Right lobe of liver (tissue), 6 donors: ENCODE data around the gene CNTNAP4. TPM values are rescaled to one million over a fixed set of nuclear protein-coding genes. Genes with fewer than 3 reads are reported as not detected.

ENCODE experiments used
- ATAC-seq, 4 donors: fragments of 200-7000 bp; cut with Tn5 transposase; one replicate each; pipeline ENCODE4 v1.9.1; 2020; ENCODE audit warnings: mild to moderate bottlenecking in 4 of 4, moderate library complexity in 4 of 4
- DNase-seq, 3 donors: peaks; one replicate each; pipeline ENCODE4 v3.0.0-alpha.2; 2020
- H3K27ac ChIP-seq, 3 donors: fragments of 200-600 bp; one replicate each; pipeline ENCODE4 v1.8.0; 2022
- H3K27me3 ChIP-seq, 2 donors: fragments of 200-600 bp; one replicate each; pipeline ENCODE4 v1.8.0; 2022
- H3K36me3 ChIP-seq, 4 donors: fragments of 200-600 bp; sonication (generic) in 1 of 4; one replicate each; pipeline versions ENCODE4 v1.5.1 to v1.8.0; 2017 to 2022; ENCODE audit warnings: control low read depth in 1 of 4
- H3K4me1 ChIP-seq, 4 donors: fragments of 200-600 bp; sonication (generic) in 1 of 4; one replicate each; pipeline versions ENCODE4 v1.5.1 to v1.8.0; 2017 to 2022; ENCODE audit warnings: control low read depth in 1 of 4
- H3K4me3 ChIP-seq, 3 donors: fragments of 200-600 bp; one replicate each; pipeline ENCODE4 v1.8.0; 2022
- H3K9me3 ChIP-seq, 4 donors: fragments of 200-600 bp; sonication (generic) in 1 of 4; one replicate each; pipeline versions ENCODE4 v1.5.1 to v1.8.0; 2017 to 2022; ENCODE audit warnings: control low read depth in 1 of 4
- CTCF ChIP-seq, 4 donors: fragments of 200-600 bp in 3 of 4; fragments of 450-650 bp in 1 of 4; IDR thresholded peaks; one replicate each; pipeline versions ENCODE4 v1.5.1 to v1.8.0; 2016 to 2022; ENCODE audit warnings: antibody characterized with exemption in 4 of 4, mild to moderate bottlenecking in 2 of 4
- POLR2A ChIP-seq: fragments of 450-650 bp; IDR thresholded peaks from one replicate; pipeline ENCODE4 v1.6.1; 2017; ENCODE audit warnings: antibody characterized with exemption, mild to moderate bottlenecking
- whole genome bisulfite sequencing: methylation state at CpG from one replicate; pipeline ENCODE4 v1.1.6; 2018; ENCODE audit warnings: low coverage, low lambda C conversion rate; ENCODE audit not compliant: insufficient coverage; ENCODE audit errors: missing lambda C conversion rate; 5-methylcytosine and 5-hydroxymethylcytosine counted together
- intact Hi-C, 2 donors: fragments of 100-400 bp; cut with DNase I; formaldehyde crosslinking; loops; one replicate each; pipeline versions ENCODE4 v1.11.2 to v1.14.1; 2022
- total RNA-seq, 6 experiments: library from RNA; depleted of rRNA in 2 of 6; stranded (reverse); fragments of >200 nt in 2 of 6; fragmentation: NEBNext Ultra II Directional in 3 of 6; extraction: Animal tissue kit (Norgen Biotek cat#: 25700) in 3 of 6; gene quantifications; one replicate each; pipeline versions ENCODE4 v1.1.0 to v1.2.4, GENCODE V29; 2016 to 2023
- donor health status: DM: no; HTN: yes; CAD: no.
- donor health status: DM: no; HTN: no; CAD: no.
- donor health status: DM: no; HTN: no; CAD: no.
- donor health status: DM: no; HTN: yes; CAD: no.
- donor health status: DM: no; HTN: yes; CAD: no.

CNTNAP4 gene
- total RNA-seq, 6 experiments from 2014 or later = not detected

GRCh38 chr16:76443973-76444372 lies 166.8 kb downstream of the CNTNAP4 start:
- Histone ChIP-seq H3K27ac (no peak overlapping the region), H3K36me3 (no peaks in the 10 kb centered on the region), H3K4me3 (no peak overlapping the region), H3K9me3 (no peaks in the 10 kb centered on the region), H3K4me1 (no peaks in the 10 kb centered on the region), H3K27me3 (no peaks in the 10 kb centered on the region)
- 94% methylated on average over 1 of the region's 1 CpG for WGBS
- no peak for DNase-seq
- ATAC-seq = no peak
- intact Hi-C loops = no loop called here
- TF ChIP-seq POLR2A = no peak
- TF ChIP-seq CTCF (IDR thresholded peaks at IDR 0.05) = no peak

GRCh38 chr16:76444832-76445231 lies 167.6 kb downstream of the CNTNAP4 start:
- DNase-seq (no peak), ATAC-seq (no peak)
- 58% methylated on average over 2 of the region's 3 CpGs for WGBS
- H3K4me3 ChIP-seq = no peak overlapping the region
- no peaks in the 10 kb centered on the region for H3K36me3 ChIP-seq
- no peak for TF ChIP-seq CTCF (IDR thresholded peaks at IDR 0.05)
- no peak for TF ChIP-seq POLR2A
- H3K9me3 ChIP-seq = no peaks in the 10 kb centered on the region
- H3K4me1 ChIP-seq = no peaks in the 10 kb centered on the region
- no peaks in the 10 kb centered on the region for H3K27me3 ChIP-seq
- intact Hi-C loops = no loop called here
- H3K27ac ChIP-seq = no peak overlapping the region

GRCh38 chr16:76445815-76446214 lies 168.6 kb downstream of the CNTNAP4 start:
- ATAC-seq (no peak), DNase-seq (no peak)
- H3K4me1 ChIP-seq = no peaks in the 10 kb centered on the region
- H3K27ac ChIP-seq = no peak overlapping the region
- no peaks in the 10 kb centered on the region for H3K27me3 ChIP-seq
- H3K4me3 ChIP-seq = no peak overlapping the region
- no peaks in the 10 kb centered on the region for H3K36me3 ChIP-seq
- WGBS = 72% methylated on average over 3 of the region's 3 CpGs
- intact Hi-C loops = no loop called here
- TF ChIP-seq POLR2A = no peak
- no peak for TF ChIP-seq CTCF (IDR thresholded peaks at IDR 0.05)
- no peaks in the 10 kb centered on the region for H3K9me3 ChIP-seq

GRCh38 chr16:76446251-76446650 lies 169.1 kb downstream of the CNTNAP4 start:
- Histone ChIP-seq H3K4me3 (no peak overlapping the region), H3K4me1 (no peaks in the 10 kb centered on the region), H3K27ac (no peak overlapping the region), H3K27me3 (no peaks in the 10 kb centered on the region), H3K9me3 (no peaks in the 10 kb centered on the region), H3K36me3 (no peaks in the 10 kb centered on the region)
- intact Hi-C loops = no loop called here
- whole genome bisulfite sequencing = 55% methylated on average over 3 of the region's 3 CpGs
- ATAC-seq = no peak
- no peak for DNase-seq
- TF ChIP-seq CTCF (IDR thresholded peaks at IDR 0.05) (no peak), POLR2A (no peak)

- DNase-seq (no peak), ATAC-seq (no peak)
Measured at GRCh38 chr16:76450890-76451289, 173.7 kb downstream of the CNTNAP4 start.

More at GRCh38 chr16:76450890-76451289, 173.7 kb downstream of the CNTNAP4 start:
- Histone ChIP-seq H3K27ac (no peak overlapping the region), H3K27me3 (no peaks in the 10 kb centered on the region), H3K36me3 (no peaks in the 10 kb centered on the region), H3K9me3 (no peaks in the 10 kb centered on the region), H3K4me1 (no peaks in the 10 kb centered on the region), H3K4me3 (no peak overlapping the region)
- intact Hi-C loops = no loop called here
- TF ChIP-seq CTCF (IDR thresholded peaks at IDR 0.05) = no peak
- TF ChIP-seq POLR2A = no peak
- 80% methylated on average over 6 of the region's 6 CpGs for WGBS
